ENCODE results near the gene ABCB8. TPM values are rescaled to one million over a fixed set of nuclear protein-coding genes. Genes with fewer than 3 reads are reported as not detected.

Gene ABCB8
- total RNA-seq, 4 donors from 2014 or later = 22.9 to 35.2 (median 27.6) TPM

DNA sequence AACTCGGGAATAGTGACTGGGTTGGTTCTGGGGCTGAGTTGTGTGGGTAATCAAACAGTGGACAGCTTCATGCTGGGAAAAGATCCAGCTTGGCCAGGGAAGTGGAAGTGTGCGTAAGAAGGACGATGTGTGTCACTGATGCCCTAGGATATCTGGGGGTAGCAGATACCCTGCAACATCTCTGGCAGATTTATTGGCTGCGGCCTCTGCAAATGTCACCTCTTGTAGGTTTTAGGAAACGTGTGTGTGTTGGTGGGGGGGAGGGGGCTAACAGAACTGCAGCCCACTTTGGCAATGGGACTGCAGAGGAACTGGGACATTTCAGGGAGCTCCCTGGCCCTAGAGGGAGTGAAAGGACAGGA is 57.1 kb downstream of the ABCB8 start:
- DNase-seq (ENCODE audit: low spot score in 2 of 2) = no peak
- intact Hi-C loops (cut with DNase I; ENCODE audit: low total_unique reads) = no loop called here
- no peak for TF ChIP-seq POLR2A (IDR thresholded peaks at IDR 0.05)
- TF ChIP-seq, protein P1, sequence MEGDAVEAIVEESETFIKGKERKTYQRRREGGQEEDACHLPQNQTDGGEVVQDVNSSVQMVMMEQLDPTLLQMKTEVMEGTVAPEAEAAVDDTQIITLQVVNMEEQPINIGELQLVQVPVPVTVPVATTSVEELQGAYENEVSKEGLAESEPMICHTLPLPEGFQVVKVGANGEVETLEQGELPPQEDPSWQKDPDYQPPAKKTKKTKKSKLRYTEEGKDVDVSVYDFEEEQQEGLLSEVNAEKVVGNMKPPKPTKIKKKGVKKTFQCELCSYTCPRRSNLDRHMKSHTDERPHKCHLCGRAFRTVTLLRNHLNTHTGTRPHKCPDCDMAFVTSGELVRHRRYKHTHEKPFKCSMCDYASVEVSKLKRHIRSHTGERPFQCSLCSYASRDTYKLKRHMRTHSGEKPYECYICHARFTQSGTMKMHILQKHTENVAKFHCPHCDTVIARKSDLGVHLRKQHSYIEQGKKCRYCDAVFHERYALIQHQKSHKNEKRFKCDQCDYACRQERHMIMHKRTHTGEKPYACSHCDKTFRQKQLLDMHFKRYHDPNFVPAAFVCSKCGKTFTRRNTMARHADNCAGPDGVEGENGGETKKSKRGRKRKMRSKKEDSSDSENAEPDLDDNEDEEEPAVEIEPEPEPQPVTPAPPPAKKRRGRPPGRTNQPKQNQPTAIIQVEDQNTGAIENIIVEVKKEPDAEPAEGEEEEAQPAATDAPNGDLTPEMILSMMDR (IDR thresholded peaks at IDR 0.05) = no peak
- H3K4me3 ChIP-seq (ENCODE audit: low read depth, poor library complexity, severe bottlenecking) = no peak overlapping the region
- WGBS, 2 donors = 36 to 42% methylated on average over 5 of the region's 5 CpGs

DNA sequence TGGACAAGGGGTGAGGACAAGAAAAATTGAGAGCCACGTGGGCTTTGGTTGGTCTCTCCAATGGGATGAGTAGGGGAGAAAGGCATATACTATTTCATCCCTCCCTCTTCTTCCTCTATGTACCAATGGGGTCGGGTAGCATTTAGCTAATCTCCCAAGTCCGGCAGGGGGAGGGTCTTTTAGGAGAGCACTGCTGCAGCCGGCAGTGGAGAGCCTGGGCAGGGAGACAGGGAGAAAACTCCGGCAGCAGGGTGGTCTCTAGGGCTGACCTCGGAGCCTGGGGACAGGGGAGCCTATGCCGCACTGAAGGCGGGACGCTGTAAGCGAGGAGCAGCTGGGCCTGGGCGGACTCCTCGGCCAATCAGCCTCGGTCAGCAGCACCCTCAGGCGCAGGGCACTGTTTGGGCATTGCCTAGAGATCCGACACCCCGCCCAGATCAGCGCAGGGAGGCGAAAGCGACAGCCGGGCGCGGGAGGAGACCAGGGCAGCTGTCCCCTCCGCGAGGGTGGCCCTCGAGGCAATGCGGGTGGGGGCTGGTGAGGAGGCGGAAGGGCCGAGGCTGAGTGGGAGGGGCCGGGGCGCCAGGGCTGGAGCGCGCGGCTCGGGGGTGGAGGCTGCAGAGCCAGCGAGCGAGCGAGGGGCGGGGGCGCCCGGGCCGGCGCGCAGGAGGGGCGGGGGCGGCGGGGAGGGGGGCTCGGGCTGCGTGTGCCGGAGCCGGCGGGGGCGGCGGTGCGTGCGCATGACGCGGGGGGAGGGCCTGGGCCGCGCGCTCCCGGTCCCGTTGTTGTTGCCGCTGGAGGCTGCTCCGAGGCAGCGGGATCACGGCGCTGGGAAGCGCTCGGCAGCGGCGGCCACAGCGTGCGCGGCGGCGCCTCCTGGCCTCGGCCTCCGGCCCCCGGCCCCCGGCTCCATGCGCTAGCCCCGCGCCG is 57.7 kb downstream of the ABCB8 start, which contains the start of gene AGAP3:
Gene AGAP3, plus strand, starts transcription at position 785 of the 930 bp plus-strand sequence. CDS start 267 bp downstream, outside the sequence.
- peak within 1 kb of the TSS; percentile 62 for H3K4me3 ChIP-seq (ENCODE audit: low read depth, poor library complexity, severe bottlenecking)
- TF ChIP-seq, protein P1 (IDR thresholded peaks at IDR 0.05) = no peak
- TF ChIP-seq POLR2A (IDR thresholded peaks at IDR 0.05) = no peak
- WGBS, 2 donors = 1 to 2% methylated on average over 9 to 23 of the region's 84 CpGs
- peak; percentile 84 to 97 for DNase-seq (ENCODE audit: low spot score in 2 of 2)
- intact Hi-C loops (cut with DNase I; ENCODE audit: low total_unique reads) = no loop called here

DNA sequence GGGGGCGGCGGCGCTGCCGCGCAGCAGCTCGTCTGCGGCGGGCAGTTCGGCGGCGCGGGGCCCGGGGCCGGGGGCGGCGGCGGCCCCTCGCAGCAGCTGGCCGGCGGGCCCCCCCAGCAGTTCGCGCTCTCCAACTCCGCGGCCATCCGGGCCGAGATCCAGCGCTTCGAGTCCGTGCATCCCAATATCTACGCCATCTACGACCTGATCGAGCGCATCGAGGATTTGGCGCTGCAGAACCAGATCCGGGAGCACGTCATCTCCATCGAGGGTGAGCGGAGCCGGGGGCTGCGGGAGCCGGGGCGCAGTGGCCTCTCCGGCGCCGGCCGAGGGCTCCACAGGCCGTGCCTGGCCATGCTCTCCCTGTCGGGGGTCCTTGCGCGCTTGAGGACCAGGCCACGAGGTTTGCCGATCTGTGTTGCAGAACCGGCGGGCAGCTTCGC is 58.6 kb downstream of the ABCB8 start:
- H3K4me3 ChIP-seq (ENCODE audit: low read depth, poor library complexity, severe bottlenecking) = peak overlapping the region; percentile 62
- no peak for DNase-seq (ENCODE audit: low spot score in 2 of 2)
- intact Hi-C loops (cut with DNase I; ENCODE audit: low total_unique reads) = no loop called here
- WGBS, 2 donors = 1% methylated on average over 31 of the region's 56 CpGs; no CpG with 5 or more reads in 1 of the 2 donors
- TF ChIP-seq, protein P1 (IDR thresholded peaks at IDR 0.05) = no peak

DNA sequence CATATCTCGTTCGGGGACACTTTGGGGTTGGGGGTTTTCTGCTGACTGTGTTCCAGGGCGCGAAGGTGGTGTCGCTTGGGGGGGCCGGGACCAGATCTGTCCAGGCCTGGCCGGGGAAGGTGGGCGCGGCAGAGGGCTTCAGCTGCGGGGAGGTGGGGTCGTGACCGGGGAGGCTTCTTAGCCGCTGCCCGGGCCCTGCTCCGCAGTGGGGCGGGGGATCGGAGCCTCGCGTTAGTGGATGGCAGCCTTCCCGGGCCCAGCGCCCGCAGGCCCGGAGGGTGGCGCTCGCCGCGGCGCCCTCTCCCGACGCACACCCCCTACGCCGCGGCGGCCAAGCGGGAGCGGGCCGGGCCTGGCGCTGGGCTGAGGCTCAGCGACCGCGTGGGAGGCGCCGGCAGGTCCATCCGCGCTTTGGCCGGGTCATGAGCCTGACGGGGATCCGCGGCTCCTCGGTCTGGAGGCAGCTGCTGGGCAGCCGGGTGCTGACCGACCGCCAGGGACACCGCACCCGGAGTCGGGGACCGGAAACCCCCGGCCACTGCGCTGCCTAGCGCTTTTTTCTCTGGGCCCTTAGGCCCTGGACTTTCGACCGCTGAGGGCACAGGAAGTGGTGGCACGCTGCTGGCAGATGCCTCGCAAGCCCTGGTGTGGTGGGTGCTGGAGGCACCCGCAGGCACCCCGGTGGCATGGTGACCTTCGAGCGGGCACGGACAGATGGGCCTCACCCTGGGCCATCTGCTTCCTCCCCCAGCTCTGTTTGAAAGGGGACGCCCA is 59.2 kb downstream of the ABCB8 start:
- intact Hi-C loops (cut with DNase I; ENCODE audit: low total_unique reads) = no loop called here
- H3K4me3 ChIP-seq (ENCODE audit: low read depth, poor library complexity, severe bottlenecking) = peak overlapping the region; percentile 62
- TF ChIP-seq, protein P1 (IDR thresholded peaks at IDR 0.05) = no peak
- no peak for TF ChIP-seq POLR2A (IDR thresholded peaks at IDR 0.05)
- peak in 1 of 2 donors; percentile 94 for DNase-seq (ENCODE audit: low spot score in 2 of 2)
- 1 to 2% methylated on average over 16 to 29 of the region's 70 CpGs for WGBS, 2 donors

- WGBS, 2 donors = 25% methylated on average over 16 of the region's 16 CpGs
- no peak for DNase-seq (ENCODE audit: low spot score in 2 of 2)
- intact Hi-C loops (cut with DNase I; ENCODE audit: low total_unique reads) = no loop called here
- TF ChIP-seq, protein P1 (IDR thresholded peaks at IDR 0.05) = no peak
- no peak for TF ChIP-seq POLR2A (IDR thresholded peaks at IDR 0.05)
- peak overlapping the region; percentile 62 for H3K4me3 ChIP-seq (ENCODE audit: low read depth, poor library complexity, severe bottlenecking)
Observed at GRCh38 chr7:151088019-151088855, 60.0 kb downstream of the ABCB8 start.
